WTC11 (cell line): ENCODE results near the gene NUP58. TPM values are rescaled to one million over a fixed set of nuclear protein-coding genes. Genes with fewer than 3 reads are reported as not detected.
"Not testable (repeated sequence)": the region's sequence is repeated elsewhere in the genome, so short reads cannot be mapped to it uniquely, and the experiment has no call there.

Source experiments
- ATAC-seq: fragments of 200-7000 bp; cut with Tn5 transposase; 2 replicates; pipeline ENCODE4 v1.10.0; 2021; ENCODE audit warnings: mild to moderate bottlenecking, moderate library complexity
- CTCF ChIA-PET: fragments of 300-600 bp; sonication (Branson Sonifier 250); formaldehyde crosslinking; loops from one replicate; lab custom pipeline; 2021; ENCODE audit warnings: antibody characterized with exemption; lab: Charles Lee
- POLR2A ChIA-PET: fragments of 350-600 bp; sonication (Branson Sonifier 250); formaldehyde crosslinking; loops from one replicate; lab custom pipeline; 2021; ENCODE audit warnings: antibody characterized with exemption; lab: Charles Lee
- DNase-seq: peaks from one replicate; pipeline ENCODE4 v3.0.0; 2021; ENCODE audit warnings: low spot score
- H3K27ac Mint-ChIP-seq: 2 replicates; pipeline ENCODE4 v1.8.0; 2021; ENCODE audit warnings: mixed read lengths
- H3K27me3 Mint-ChIP-seq: 2 replicates; pipeline ENCODE4 v1.8.0; 2021; ENCODE audit warnings: low read depth, mild to moderate bottlenecking, moderate library complexity, mixed read lengths
- H3K36me3 Mint-ChIP-seq: 2 replicates; pipeline ENCODE4 v1.8.0; 2021; ENCODE audit warnings: mixed read lengths
- H3K4me1 Mint-ChIP-seq: 2 replicates; pipeline ENCODE4 v1.8.0; 2022; ENCODE audit warnings: mixed read lengths
- H3K4me3 Mint-ChIP-seq: 2 replicates; pipeline ENCODE4 v1.8.0; 2021; ENCODE audit warnings: mild to moderate bottlenecking, moderate library complexity, mixed read lengths
- H3K9me3 Mint-ChIP-seq: 2 replicates; pipeline ENCODE4 v1.8.0; 2021; ENCODE audit warnings: mixed read lengths
- EMX1 ChIP-seq: fragments of 250-450 bp; sonication (Bioruptor Pico); IDR thresholded peaks from 2 replicates; pipeline ENCODE4 v1.8.0; 2021; ENCODE audit warnings: mild to moderate bottlenecking
- ETV6 ChIP-seq: sonication (generic); formaldehyde crosslinking; IDR thresholded peaks from 2 replicates; pipeline ENCODE4 v1.8.1; 2022; ENCODE audit warnings: mild to moderate bottlenecking, missing genetic modification reagents
- FOXJ3 ChIP-seq: sonication (generic); formaldehyde crosslinking; IDR thresholded peaks from 2 replicates; pipeline ENCODE4 v1.9.0; 2021; ENCODE audit warnings: missing genetic modification reagents, mild to moderate bottlenecking, borderline replicate concordance
- FOXK1 ChIP-seq: sonication (generic); formaldehyde crosslinking; IDR thresholded peaks from 2 replicates; pipeline ENCODE4 v1.8.0; 2022; ENCODE audit warnings: mild to moderate bottlenecking, moderate library complexity, missing genetic modification reagents
- GABPB1 ChIP-seq: sonication (generic); formaldehyde crosslinking; IDR thresholded peaks from 2 replicates; pipeline ENCODE4 v1.8.1; 2023; ENCODE audit warnings: mild to moderate bottlenecking, missing genetic modification reagents
- JUN ChIP-seq: sonication (generic); formaldehyde crosslinking; IDR thresholded peaks from 2 replicates; pipeline ENCODE4 v1.8.0; 2023; ENCODE audit warnings: mild to moderate bottlenecking, missing genetic modification reagents
- NFE2L1 ChIP-seq: sonication (generic); formaldehyde crosslinking; IDR thresholded peaks from 2 replicates; pipeline ENCODE4 v1.8.1; 2023; ENCODE audit warnings: missing genetic modification reagents
- SMAD3 ChIP-seq: sonication (generic); formaldehyde crosslinking; IDR thresholded peaks from 2 replicates; pipeline ENCODE4 v1.8.0; 2022; ENCODE audit warnings: missing genetic modification reagents, mild to moderate bottlenecking, borderline replicate concordance
- TCF7 ChIP-seq: sonication (generic); formaldehyde crosslinking; IDR thresholded peaks from 2 replicates; pipeline ENCODE4 v1.8.0; 2022; ENCODE audit warnings: mild to moderate bottlenecking, low read depth, missing genetic modification reagents, moderate library complexity
- TEAD1 ChIP-seq: sonication (generic); formaldehyde crosslinking; IDR thresholded peaks from 2 replicates; pipeline ENCODE4 v1.8.0; 2022; ENCODE audit warnings: mild to moderate bottlenecking, missing genetic modification reagents
- USF2 ChIP-seq: sonication (generic); formaldehyde crosslinking; IDR thresholded peaks from 2 replicates; pipeline ENCODE4 v1.8.1; 2023; ENCODE audit warnings: mild to moderate bottlenecking, missing genetic modification reagents, moderate library complexity
- ZBTB21 ChIP-seq: sonication (generic); formaldehyde crosslinking; IDR thresholded peaks from 2 replicates; pipeline ENCODE4 v1.8.1; 2023; ENCODE audit warnings: mild to moderate bottlenecking, missing genetic modification reagents, borderline replicate concordance
- ZNF416 ChIP-seq: fragments of 250-450 bp; sonication (Bioruptor Pico); IDR thresholded peaks from 2 replicates; pipeline ENCODE4 v1.9.0; 2021; ENCODE audit warnings: mild to moderate bottlenecking, inconsistent platforms
- total RNA-seq: library from RNA; stranded (reverse); gene quantifications from 3 replicates; pipeline ENCODE4 v1.2.3, GENCODE V29; 2021
- TF ChIP-seq, protein P1 (sequence below): sonication (generic); formaldehyde crosslinking; IDR thresholded peaks from 2 replicates; pipeline ENCODE4 v1.8.0; 2022; ENCODE audit warnings: missing genetic modification reagents
- TF ChIP-seq, protein P2 (sequence below): sonication (generic); formaldehyde crosslinking; IDR thresholded peaks from 2 replicates; pipeline ENCODE4 v1.8.1; 2022; ENCODE audit warnings: mild to moderate bottlenecking, moderate library complexity, missing genetic modification reagents
- TF ChIP-seq, protein P3 (sequence below): fragments of 250-450 bp; sonication (Bioruptor Pico); IDR thresholded peaks from 2 replicates; pipeline ENCODE4 v1.9.0; 2021; ENCODE audit warnings: mild to moderate bottlenecking
- TF ChIP-seq, protein P4 (sequence below): fragments of 200-600 bp; IDR thresholded peaks from 2 replicates; pipeline ENCODE4 v1.8.0; 2022; ENCODE audit warnings: antibody characterized with exemption
- TF ChIP-seq, protein P5 (sequence below): sonication (generic); formaldehyde crosslinking; IDR thresholded peaks from 2 replicates; pipeline ENCODE4 v1.8.1; 2022; ENCODE audit warnings: mild to moderate bottlenecking, missing genetic modification reagents, moderate library complexity, borderline replicate concordance

The NUP58 gene
- total RNA-seq, 1 experiment from 2014 or later, result 59.0 TPM

GRCh38 chr13:25354377-25354776 is 53.0 kb downstream of the NUP58 start (continued):
- TF ChIP-seq, protein P1, sequence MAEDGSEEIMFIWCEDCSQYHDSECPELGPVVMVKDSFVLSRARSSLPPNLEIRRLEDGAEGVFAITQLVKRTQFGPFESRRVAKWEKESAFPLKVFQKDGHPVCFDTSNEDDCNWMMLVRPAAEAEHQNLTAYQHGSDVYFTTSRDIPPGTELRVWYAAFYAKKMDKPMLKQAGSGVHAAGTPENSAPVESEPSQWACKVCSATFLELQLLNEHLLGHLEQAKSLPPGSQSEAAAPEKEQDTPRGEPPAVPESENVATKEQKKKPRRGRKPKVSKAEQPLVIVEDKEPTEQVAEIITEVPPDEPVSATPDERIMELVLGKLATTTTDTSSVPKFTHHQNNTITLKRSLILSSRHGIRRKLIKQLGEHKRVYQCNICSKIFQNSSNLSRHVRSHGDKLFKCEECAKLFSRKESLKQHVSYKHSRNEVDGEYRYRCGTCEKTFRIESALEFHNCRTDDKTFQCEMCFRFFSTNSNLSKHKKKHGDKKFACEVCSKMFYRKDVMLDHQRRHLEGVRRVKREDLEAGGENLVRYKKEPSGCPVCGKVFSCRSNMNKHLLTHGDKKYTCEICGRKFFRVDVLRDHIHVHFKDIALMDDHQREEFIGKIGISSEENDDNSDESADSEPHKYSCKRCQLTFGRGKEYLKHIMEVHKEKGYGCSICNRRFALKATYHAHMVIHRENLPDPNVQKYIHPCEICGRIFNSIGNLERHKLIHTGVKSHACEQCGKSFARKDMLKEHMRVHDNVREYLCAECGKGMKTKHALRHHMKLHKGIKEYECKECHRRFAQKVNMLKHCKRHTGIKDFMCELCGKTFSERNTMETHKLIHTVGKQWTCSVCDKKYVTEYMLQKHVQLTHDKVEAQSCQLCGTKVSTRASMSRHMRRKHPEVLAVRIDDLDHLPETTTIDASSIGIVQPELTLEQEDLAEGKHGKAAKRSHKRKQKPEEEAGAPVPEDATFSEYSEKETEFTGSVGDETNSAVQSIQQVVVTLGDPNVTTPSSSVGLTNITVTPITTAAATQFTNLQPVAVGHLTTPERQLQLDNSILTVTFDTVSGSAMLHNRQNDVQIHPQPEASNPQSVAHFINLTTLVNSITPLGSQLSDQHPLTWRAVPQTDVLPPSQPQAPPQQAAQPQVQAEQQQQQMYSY (CRISPR knock-in tag), result no peak
- no peak for TF ChIP-seq ETV6 (CRISPR knock-in tag)
- TF ChIP-seq JUN (CRISPR knock-in tag), result no peak
- TF ChIP-seq, protein P2, sequence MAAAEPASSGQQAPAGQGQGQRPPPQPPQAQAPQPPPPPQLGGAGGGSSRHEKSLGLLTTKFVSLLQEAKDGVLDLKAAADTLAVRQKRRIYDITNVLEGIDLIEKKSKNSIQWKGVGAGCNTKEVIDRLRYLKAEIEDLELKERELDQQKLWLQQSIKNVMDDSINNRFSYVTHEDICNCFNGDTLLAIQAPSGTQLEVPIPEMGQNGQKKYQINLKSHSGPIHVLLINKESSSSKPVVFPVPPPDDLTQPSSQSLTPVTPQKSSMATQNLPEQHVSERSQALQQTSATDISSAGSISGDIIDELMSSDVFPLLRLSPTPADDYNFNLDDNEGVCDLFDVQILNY, result no peak
- TF ChIP-seq ZNF416 (CRISPR knock-in tag), result no peak

- peaks cover 32% of the 10 kb centered on the region for H3K9me3 Mint-ChIP-seq
- DNase-seq, ATAC-seq, H3K4me1 Mint-ChIP-seq, H3K36me3 Mint-ChIP-seq, H3K27ac Mint-ChIP-seq, H3K27me3 Mint-ChIP-seq, POLR2A ChIA-PET, CTCF ChIA-PET, H3K4me3 Mint-ChIP-seq: not testable (repeated sequence)
These were observed 59.0 kb downstream of the NUP58 start for GRCh38 chr13:25360443-25360842.

DNA sequence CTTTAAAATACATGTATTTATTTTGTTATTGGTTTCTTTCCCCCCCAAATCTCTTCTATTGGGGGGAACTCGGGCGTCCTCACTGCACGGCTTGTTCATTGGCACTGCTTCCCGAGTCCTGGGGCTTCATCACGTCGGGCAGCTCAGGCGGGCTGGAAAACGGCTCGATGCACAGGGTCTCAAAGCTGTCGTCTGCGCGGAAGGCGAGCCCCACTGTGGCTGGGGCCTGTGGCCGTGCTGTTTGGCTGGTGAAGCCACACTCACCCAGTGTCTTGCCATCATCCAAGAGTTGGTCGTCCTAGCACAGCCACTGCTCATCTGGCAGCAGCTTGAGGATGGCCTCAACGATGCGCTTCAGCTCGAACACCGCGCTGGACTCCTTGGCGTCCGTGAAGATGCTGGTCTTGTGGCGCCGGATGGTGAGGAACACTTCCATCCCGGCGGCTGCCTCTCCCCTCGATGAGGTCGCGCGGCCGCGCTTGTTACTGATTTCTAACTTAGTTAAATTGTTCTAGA is 64.4 kb downstream of the NUP58 start:
- Mint-ChIP-seq H3K27ac (no peak overlapping the region), H3K4me1 (no peaks in the 10 kb centered on the region), H3K4me3 (no peak overlapping the region), H3K36me3 (peaks cover 3% of the 10 kb centered on the region; the same call in 1 of the 2 replicates), H3K9me3 (peaks cover 15% of the 10 kb centered on the region), H3K27me3 (peaks cover 18% of the 10 kb centered on the region)
- ATAC-seq (no peak), DNase-seq (no peak)
- ChIA-PET CTCF (no interaction called here), POLR2A (no interaction called here)
- TF ChIP-seq NFE2L1 (CRISPR knock-in tag) (no peak), SMAD3 (CRISPR knock-in tag) (no peak), EMX1 (CRISPR knock-in tag) (no peak), TEAD1 (CRISPR knock-in tag) (no peak), GABPB1 (no peak), TCF7 (CRISPR knock-in tag) (no peak), ZBTB21 (no peak), FOXJ3 (CRISPR knock-in tag) (no peak), USF2 (CRISPR knock-in tag) (no peak), FOXK1 (CRISPR knock-in tag) (no peak)
- TF ChIP-seq, protein P3, sequence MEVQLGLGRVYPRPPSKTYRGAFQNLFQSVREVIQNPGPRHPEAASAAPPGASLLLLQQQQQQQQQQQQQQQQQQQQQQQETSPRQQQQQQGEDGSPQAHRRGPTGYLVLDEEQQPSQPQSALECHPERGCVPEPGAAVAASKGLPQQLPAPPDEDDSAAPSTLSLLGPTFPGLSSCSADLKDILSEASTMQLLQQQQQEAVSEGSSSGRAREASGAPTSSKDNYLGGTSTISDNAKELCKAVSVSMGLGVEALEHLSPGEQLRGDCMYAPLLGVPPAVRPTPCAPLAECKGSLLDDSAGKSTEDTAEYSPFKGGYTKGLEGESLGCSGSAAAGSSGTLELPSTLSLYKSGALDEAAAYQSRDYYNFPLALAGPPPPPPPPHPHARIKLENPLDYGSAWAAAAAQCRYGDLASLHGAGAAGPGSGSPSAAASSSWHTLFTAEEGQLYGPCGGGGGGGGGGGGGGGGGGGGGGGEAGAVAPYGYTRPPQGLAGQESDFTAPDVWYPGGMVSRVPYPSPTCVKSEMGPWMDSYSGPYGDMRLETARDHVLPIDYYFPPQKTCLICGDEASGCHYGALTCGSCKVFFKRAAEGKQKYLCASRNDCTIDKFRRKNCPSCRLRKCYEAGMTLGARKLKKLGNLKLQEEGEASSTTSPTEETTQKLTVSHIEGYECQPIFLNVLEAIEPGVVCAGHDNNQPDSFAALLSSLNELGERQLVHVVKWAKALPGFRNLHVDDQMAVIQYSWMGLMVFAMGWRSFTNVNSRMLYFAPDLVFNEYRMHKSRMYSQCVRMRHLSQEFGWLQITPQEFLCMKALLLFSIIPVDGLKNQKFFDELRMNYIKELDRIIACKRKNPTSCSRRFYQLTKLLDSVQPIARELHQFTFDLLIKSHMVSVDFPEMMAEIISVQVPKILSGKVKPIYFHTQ (CRISPR knock-in tag), result no peak
- TF ChIP-seq, protein P2, result no peak
- TF ChIP-seq, protein P4, sequence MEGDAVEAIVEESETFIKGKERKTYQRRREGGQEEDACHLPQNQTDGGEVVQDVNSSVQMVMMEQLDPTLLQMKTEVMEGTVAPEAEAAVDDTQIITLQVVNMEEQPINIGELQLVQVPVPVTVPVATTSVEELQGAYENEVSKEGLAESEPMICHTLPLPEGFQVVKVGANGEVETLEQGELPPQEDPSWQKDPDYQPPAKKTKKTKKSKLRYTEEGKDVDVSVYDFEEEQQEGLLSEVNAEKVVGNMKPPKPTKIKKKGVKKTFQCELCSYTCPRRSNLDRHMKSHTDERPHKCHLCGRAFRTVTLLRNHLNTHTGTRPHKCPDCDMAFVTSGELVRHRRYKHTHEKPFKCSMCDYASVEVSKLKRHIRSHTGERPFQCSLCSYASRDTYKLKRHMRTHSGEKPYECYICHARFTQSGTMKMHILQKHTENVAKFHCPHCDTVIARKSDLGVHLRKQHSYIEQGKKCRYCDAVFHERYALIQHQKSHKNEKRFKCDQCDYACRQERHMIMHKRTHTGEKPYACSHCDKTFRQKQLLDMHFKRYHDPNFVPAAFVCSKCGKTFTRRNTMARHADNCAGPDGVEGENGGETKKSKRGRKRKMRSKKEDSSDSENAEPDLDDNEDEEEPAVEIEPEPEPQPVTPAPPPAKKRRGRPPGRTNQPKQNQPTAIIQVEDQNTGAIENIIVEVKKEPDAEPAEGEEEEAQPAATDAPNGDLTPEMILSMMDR, result no peak
- TF ChIP-seq, protein P5, sequence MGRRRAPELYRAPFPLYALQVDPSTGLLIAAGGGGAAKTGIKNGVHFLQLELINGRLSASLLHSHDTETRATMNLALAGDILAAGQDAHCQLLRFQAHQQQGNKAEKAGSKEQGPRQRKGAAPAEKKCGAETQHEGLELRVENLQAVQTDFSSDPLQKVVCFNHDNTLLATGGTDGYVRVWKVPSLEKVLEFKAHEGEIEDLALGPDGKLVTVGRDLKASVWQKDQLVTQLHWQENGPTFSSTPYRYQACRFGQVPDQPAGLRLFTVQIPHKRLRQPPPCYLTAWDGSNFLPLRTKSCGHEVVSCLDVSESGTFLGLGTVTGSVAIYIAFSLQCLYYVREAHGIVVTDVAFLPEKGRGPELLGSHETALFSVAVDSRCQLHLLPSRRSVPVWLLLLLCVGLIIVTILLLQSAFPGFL (CRISPR knock-in tag), result no peak
